Esophagus squamous epithelium (tissue), 4 donors: ENCODE results near the gene GPC1.

ENCODE experiments used
- CTCF ChIP-seq, 6 experiments: fragments of 450-650 bp in 4 of 6; fragments of 200-600 bp in 2 of 6; sonication (generic) in 2 of 6; IDR thresholded peaks; one replicate each; pipeline ENCODE4 v1.5.1; 2016 to 2019; ENCODE audit warnings: antibody characterized with exemption in 6 of 6, mild to moderate bottlenecking in 4 of 6, moderate library complexity in 4 of 6
- POLR2A ChIP-seq, 4 donors: fragments of 450-650 bp; IDR thresholded peaks; one replicate each; pipeline ENCODE4 v1.6.1; 2017; ENCODE audit warnings: antibody characterized with exemption in 4 of 4, mild to moderate bottlenecking in 4 of 4, moderate library complexity in 3 of 4

- TF ChIP-seq CTCF (IDR thresholded peaks at IDR 0.05) (no peak), POLR2A (IDR thresholded peaks at IDR 0.05) (no peak)
Measured at GRCh38 chr2:240449764-240450531, 14.5 kb downstream of the GPC1 start.
